Mammary epithelial cell (primary cell): ENCODE data around the gene KLF2.

ENCODE experiments used
- EZH2 ChIP-seq: IDR thresholded peaks from 2 replicates; pipeline ENCODE4 v1.6.1; 2012; ENCODE audit warnings: low read length, inconsistent platforms, borderline replicate concordance
- TF ChIP-seq, protein P1 (sequence below), 2 donors: IDR thresholded peaks in 1 of 2; conservative IDR thresholded peaks in 1 of 2; 2 replicates each; pipeline ENCODE4 v1.5.1; 2011 to 2012; ENCODE audit warnings: inconsistent platforms in 2 of 2, low read length in 2 of 2, mild to moderate bottlenecking in 2 of 2, control low read depth in 1 of 2, low read depth in 1 of 2; ENCODE audit not compliant: insufficient read depth in 1 of 2; ENCODE audit errors: extremely low read depth in 1 of 2

GRCh38 chr19:16371540-16371986 lies 46.9 kb downstream of the KLF2 start:
- no peak for TF ChIP-seq EZH2
- TF ChIP-seq, protein P1, sequence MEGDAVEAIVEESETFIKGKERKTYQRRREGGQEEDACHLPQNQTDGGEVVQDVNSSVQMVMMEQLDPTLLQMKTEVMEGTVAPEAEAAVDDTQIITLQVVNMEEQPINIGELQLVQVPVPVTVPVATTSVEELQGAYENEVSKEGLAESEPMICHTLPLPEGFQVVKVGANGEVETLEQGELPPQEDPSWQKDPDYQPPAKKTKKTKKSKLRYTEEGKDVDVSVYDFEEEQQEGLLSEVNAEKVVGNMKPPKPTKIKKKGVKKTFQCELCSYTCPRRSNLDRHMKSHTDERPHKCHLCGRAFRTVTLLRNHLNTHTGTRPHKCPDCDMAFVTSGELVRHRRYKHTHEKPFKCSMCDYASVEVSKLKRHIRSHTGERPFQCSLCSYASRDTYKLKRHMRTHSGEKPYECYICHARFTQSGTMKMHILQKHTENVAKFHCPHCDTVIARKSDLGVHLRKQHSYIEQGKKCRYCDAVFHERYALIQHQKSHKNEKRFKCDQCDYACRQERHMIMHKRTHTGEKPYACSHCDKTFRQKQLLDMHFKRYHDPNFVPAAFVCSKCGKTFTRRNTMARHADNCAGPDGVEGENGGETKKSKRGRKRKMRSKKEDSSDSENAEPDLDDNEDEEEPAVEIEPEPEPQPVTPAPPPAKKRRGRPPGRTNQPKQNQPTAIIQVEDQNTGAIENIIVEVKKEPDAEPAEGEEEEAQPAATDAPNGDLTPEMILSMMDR (conservative IDR thresholded peaks at IDR 0.05 in 1 of 2, IDR thresholded peaks at IDR 0.05 in 1 of 2; ENCODE audit: extremely low read depth in 1 of 2, insufficient read depth in 1 of 2, low read depth in 1 of 2, low read length in 2 of 2) = no peak
